Cardiac muscle cell (in vitro differentiated cells and primary cell): ENCODE results near the gene GRK1. TPM values are rescaled to one million over a fixed set of nuclear protein-coding genes. Genes with fewer than 3 reads are reported as not detected.

ENCODE experiments used
- DNase-seq, 2 donors: peaks; one replicate each; pipeline versions ENCODE4 v3.0.0 to v3.0.0-alpha.2; 2010 to 2017; ENCODE audit warnings: low read depth in 1 of 2, low spot score in 1 of 2
- H3K27ac ChIP-seq: fragments of 200-600 bp; sonication (generic); 2 replicates; pipeline ENCODE4 v1.5.1; 2016
- H3K27me3 ChIP-seq: fragments of 200-600 bp; sonication (generic); 2 replicates; pipeline ENCODE4 v1.6.0; 2016; ENCODE audit warnings: control low read depth
- H3K36me3 ChIP-seq: fragments of 200-600 bp; sonication (generic); 2 replicates; pipeline ENCODE4 v1.5.1; 2016; ENCODE audit warnings: control low read depth
- H3K4me1 ChIP-seq: fragments of 200-600 bp; sonication (generic); 2 replicates; pipeline ENCODE4 v1.8.1; 2017; ENCODE audit warnings: low read depth, mild to moderate bottlenecking, mixed run types
- H3K4me3 ChIP-seq: fragments of 200-600 bp; sonication (generic); 2 replicates; pipeline ENCODE4 v1.5.1; 2016; ENCODE audit warnings: mild to moderate bottlenecking
- H3K9me3 ChIP-seq: fragments of 200-600 bp; sonication (generic); 2 replicates; pipeline ENCODE4 v1.5.1; 2017; ENCODE audit warnings: low read depth, mild to moderate bottlenecking, control low read depth
- polyA plus RNA-seq: library from polyadenylated mRNA; unstranded; fragments of >200 nt; fragmentation: Nextera tagmentation; extraction: Ambion mirVana; gene quantifications from 2 replicates; pipeline ENCODE4 v1.2.1, GENCODE V29; 2016
- total RNA-seq: library from RNA; depleted of rRNA; stranded (reverse); fragments of >200 nt; gene quantifications from 2 replicates; pipeline ENCODE4 v1.2.3, GENCODE V29; 2016
- TF ChIP-seq, protein P1 (sequence below): IDR thresholded peaks from 2 replicates; pipeline ENCODE4 v1.5.1; 2012; ENCODE audit warnings: low read depth, mild to moderate bottlenecking, low read length

The GRK1 gene
- total and polyA plus RNA-seq, 2 experiments from 2014 or later, result 0.13 to 0.21 TPM

DNA sequence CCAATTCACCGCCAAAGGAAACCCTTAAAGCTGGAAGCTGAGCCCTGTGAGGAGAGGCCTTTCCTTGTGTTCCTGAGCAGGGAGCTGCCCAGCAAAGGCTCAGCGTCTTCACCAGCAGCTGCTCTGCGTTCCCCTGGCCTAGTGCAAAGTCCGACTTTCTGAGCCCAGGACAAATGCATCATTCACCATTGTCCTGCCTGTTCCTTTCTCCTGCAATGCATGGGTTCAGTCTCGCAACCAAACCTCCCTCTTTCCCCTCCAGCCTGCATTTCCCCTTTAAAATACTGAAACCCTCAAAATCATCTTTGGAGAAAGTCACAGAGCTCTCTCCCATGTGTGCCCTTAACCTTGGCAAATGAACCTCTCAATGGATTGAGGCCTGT is 79.1 kb downstream of the GRK1 start:
- no peaks in the 10 kb centered on the region for H3K9me3 ChIP-seq
- no peaks in the 10 kb centered on the region for H3K27me3 ChIP-seq
- TF ChIP-seq, protein P1, sequence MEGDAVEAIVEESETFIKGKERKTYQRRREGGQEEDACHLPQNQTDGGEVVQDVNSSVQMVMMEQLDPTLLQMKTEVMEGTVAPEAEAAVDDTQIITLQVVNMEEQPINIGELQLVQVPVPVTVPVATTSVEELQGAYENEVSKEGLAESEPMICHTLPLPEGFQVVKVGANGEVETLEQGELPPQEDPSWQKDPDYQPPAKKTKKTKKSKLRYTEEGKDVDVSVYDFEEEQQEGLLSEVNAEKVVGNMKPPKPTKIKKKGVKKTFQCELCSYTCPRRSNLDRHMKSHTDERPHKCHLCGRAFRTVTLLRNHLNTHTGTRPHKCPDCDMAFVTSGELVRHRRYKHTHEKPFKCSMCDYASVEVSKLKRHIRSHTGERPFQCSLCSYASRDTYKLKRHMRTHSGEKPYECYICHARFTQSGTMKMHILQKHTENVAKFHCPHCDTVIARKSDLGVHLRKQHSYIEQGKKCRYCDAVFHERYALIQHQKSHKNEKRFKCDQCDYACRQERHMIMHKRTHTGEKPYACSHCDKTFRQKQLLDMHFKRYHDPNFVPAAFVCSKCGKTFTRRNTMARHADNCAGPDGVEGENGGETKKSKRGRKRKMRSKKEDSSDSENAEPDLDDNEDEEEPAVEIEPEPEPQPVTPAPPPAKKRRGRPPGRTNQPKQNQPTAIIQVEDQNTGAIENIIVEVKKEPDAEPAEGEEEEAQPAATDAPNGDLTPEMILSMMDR, result no peak
- no peak overlapping the region for H3K4me3 ChIP-seq
- peak; percentile 12 to 17 for DNase-seq
- peak overlapping the region; percentile 30 for H3K27ac ChIP-seq
- H3K36me3 ChIP-seq, result no peaks in the 10 kb centered on the region
- no peaks in the 10 kb centered on the region for H3K4me1 ChIP-seq

DNA sequence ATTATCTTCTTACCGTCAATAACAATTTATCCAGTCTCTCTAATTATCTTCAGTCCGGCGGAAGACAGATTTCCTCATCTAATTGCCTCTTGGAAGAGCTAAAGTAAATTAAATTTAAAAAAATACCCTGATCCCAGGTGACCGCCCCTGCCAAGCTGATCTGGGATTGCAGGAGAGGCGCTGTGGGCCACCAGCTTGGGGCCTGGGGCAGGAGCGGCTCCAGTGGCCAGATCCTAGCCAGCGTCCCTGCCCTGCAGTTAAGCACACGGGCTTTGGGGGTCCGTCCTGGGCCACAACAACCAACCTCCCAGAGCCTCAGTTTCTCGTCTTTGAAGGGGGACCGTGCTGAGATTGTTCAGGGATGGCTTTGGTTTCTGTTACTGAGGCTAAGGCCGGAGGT is 79.7 kb downstream of the GRK1 start:
- no peak overlapping the region for H3K4me3 ChIP-seq
- H3K9me3 ChIP-seq, result no peaks in the 10 kb centered on the region
- TF ChIP-seq, protein P1, result no peak
- H3K36me3 ChIP-seq, result no peaks in the 10 kb centered on the region
- no peak for DNase-seq
- no peaks in the 10 kb centered on the region for H3K27me3 ChIP-seq
- H3K27ac ChIP-seq, result peak overlapping the region; percentile 30
- no peaks in the 10 kb centered on the region for H3K4me1 ChIP-seq

- no peak for DNase-seq
- TF ChIP-seq, protein P1, result no peak
- no peak overlapping the region for H3K4me3 ChIP-seq
- no peaks in the 10 kb centered on the region for H3K4me1 ChIP-seq
- H3K27ac ChIP-seq, result no peak overlapping the region
- H3K36me3 ChIP-seq, result no peaks in the 10 kb centered on the region
- no peaks in the 10 kb centered on the region for H3K27me3 ChIP-seq
- H3K9me3 ChIP-seq, result no peaks in the 10 kb centered on the region
These were observed 80.3 kb downstream of the GRK1 start for GRCh38 chr13:113747291-113747833.

- Histone ChIP-seq H3K27me3 (no peaks in the 10 kb centered on the region), H3K27ac (no peak overlapping the region), H3K9me3 (no peaks in the 10 kb centered on the region), H3K4me1 (no peaks in the 10 kb centered on the region), H3K36me3 (no peaks in the 10 kb centered on the region), H3K4me3 (no peak overlapping the region)
- TF ChIP-seq, protein P1, result no peak
- no peak for DNase-seq
These were observed 81.3 kb downstream of the GRK1 start for GRCh38 chr13:113748101-113748861.

GRCh38 chr13:113748862-113749451 is 81.9 kb downstream of the GRK1 start:
- Histone ChIP-seq H3K9me3 (no peaks in the 10 kb centered on the region), H3K4me3 (no peak overlapping the region), H3K27ac (no peak overlapping the region), H3K36me3 (no peaks in the 10 kb centered on the region), H3K27me3 (no peaks in the 10 kb centered on the region), H3K4me1 (no peaks in the 10 kb centered on the region)
- TF ChIP-seq, protein P1, result no peak
- no peak for DNase-seq
